Sigmoid colon (tissue), 7 donors: ENCODE data around the gene FNIP2. TPM values are rescaled to one million over a fixed set of nuclear protein-coding genes. Genes with fewer than 3 reads are reported as not detected.

Source experiments
- DNase-seq: peaks from one replicate; pipeline ENCODE4 v3.0.0-alpha.2; 2019
- H3K27ac ChIP-seq, 4 donors: fragments of 200-600 bp; sonication (generic); one replicate each; pipeline ENCODE4 v1.5.1; 2016 to 2019; ENCODE audit warnings: mild to moderate bottlenecking in 1 of 4
- H3K27me3 ChIP-seq, 3 donors: fragments of 200-600 bp; sonication (generic); one replicate each; pipeline ENCODE4 v1.5.1; 2019; ENCODE audit warnings: mild to moderate bottlenecking in 1 of 3
- H3K36me3 ChIP-seq, 4 donors: fragments of 200-600 bp; sonication (generic); one replicate each; pipeline ENCODE4 v1.5.1; 2016 to 2019
- H3K4me1 ChIP-seq, 4 donors: fragments of 200-600 bp; sonication (generic); one replicate each; pipeline ENCODE4 v1.5.1; 2017 to 2019
- H3K4me3 ChIP-seq, 4 donors: fragments of 200-600 bp; sonication (generic); one replicate each; pipeline ENCODE4 v1.5.1; 2017 to 2019; ENCODE audit warnings: mild to moderate bottlenecking in 2 of 4, moderate library complexity in 1 of 4
- H3K9me3 ChIP-seq, 4 donors: fragments of 200-600 bp in 3 of 4; sonication (generic) in 3 of 4; one replicate each; pipeline versions ENCODE4 v1.5.1 to v1.6.1; 2013 to 2019
- EP300 ChIP-seq, 4 donors: sonication (generic); formaldehyde crosslinking; IDR thresholded peaks; one replicate each; pipeline ENCODE4 v1.6.1; 2017; ENCODE audit warnings: antibody characterized with exemption in 4 of 4
- POLR2A ChIP-seq, 2 donors: fragments of 450-650 bp; IDR thresholded peaks; one replicate each; pipeline ENCODE4 v1.6.1; 2016; ENCODE audit warnings: antibody characterized with exemption in 2 of 2, mild to moderate bottlenecking in 2 of 2, moderate library complexity in 2 of 2
- POLR2AphosphoS5 ChIP-seq, 4 donors: sonication (generic); formaldehyde crosslinking; IDR thresholded peaks; one replicate each; pipeline ENCODE4 v1.6.1; 2017; ENCODE audit warnings: antibody characterized with exemption in 4 of 4
- WGBS, 2 donors: extraction: QIAGEN DNeasy Blood & Tissue Kit; methylation state at CpG; one replicate each; pipeline ENCODE4 v1.1.7; 2013; 5-methylcytosine and 5-hydroxymethylcytosine counted together
- intact Hi-C: fragments of 100-400 bp; cut with DNase I; formaldehyde crosslinking; loops from one replicate; pipeline ENCODE4 v1.15.1; 2023
- polyA plus RNA-seq, 3 donors: library from polyadenylated mRNA; stranded (reverse); fragments of 200-250 nt; gene quantifications; one replicate each; pipeline ENCODE4 v1.2.3, GENCODE V29; 2013
- total RNA-seq, 4 donors: library from RNA; depleted of rRNA; stranded (reverse); fragments of >200 nt; gene quantifications; one replicate each; pipeline ENCODE4 v1.1.0, GENCODE V29; 2016
- TF ChIP-seq, protein P1 (sequence below), 4 experiments: fragments of 450-650 bp in 3 of 4; fragments of 200-600 bp in 1 of 4; IDR thresholded peaks; one replicate each; pipeline ENCODE4 v1.5.1; 2016 to 2019; ENCODE audit warnings: antibody characterized with exemption in 4 of 4, mild to moderate bottlenecking in 3 of 4, moderate library complexity in 2 of 4
- donor health status: healthy with polysubstance abuse.
- donor health status: Bipolar disorder and iron deficiency.
- donor health status: healthy.

FNIP2 gene
- total and polyA plus RNA-seq, 7 donors, result 14.4 to 38.9 (median 35.2) TPM

DNA sequence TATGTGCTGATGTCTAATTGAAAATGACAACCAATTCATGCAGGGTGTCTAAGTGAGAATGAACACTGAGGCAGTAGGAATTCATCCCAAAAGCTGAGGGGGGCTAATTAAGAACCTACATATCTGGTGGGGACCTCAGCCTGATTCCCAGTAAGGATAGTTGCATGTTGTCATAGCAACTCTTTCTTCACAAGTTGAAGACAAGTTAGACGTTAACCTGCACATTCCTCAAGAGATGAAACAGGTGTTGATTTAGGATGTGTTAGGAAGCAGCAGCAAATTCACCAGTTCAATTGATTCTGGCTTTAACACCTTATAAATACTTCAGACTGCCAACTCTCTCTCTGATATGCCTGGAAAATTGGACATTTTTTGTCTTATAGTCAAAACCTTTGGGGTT lies 7.3 kb downstream of the FNIP2 start:
- intact Hi-C loops, result no loop called here
- no peaks in the 10 kb centered on the region for H3K36me3 ChIP-seq
- H3K9me3 ChIP-seq, result no peaks in the 10 kb centered on the region
- 29 to 69% methylated on average over 1 of the region's 1 CpG for WGBS, 2 donors
- no peak for DNase-seq
- no peak for TF ChIP-seq POLR2A (IDR thresholded peaks at IDR 0.05)
- TF ChIP-seq EP300 (IDR thresholded peaks at IDR 0.05), result no peak
- TF ChIP-seq POLR2AphosphoS5 (IDR thresholded peaks at IDR 0.05), result no peak
- TF ChIP-seq, protein P1, sequence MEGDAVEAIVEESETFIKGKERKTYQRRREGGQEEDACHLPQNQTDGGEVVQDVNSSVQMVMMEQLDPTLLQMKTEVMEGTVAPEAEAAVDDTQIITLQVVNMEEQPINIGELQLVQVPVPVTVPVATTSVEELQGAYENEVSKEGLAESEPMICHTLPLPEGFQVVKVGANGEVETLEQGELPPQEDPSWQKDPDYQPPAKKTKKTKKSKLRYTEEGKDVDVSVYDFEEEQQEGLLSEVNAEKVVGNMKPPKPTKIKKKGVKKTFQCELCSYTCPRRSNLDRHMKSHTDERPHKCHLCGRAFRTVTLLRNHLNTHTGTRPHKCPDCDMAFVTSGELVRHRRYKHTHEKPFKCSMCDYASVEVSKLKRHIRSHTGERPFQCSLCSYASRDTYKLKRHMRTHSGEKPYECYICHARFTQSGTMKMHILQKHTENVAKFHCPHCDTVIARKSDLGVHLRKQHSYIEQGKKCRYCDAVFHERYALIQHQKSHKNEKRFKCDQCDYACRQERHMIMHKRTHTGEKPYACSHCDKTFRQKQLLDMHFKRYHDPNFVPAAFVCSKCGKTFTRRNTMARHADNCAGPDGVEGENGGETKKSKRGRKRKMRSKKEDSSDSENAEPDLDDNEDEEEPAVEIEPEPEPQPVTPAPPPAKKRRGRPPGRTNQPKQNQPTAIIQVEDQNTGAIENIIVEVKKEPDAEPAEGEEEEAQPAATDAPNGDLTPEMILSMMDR (IDR thresholded peaks at IDR 0.05), result no peak
- H3K27me3 ChIP-seq, result no peaks in the 10 kb centered on the region
- H3K27ac ChIP-seq, result peak overlapping the region; percentile 41 to 70 (median 56)
- H3K4me1 ChIP-seq, result peaks cover 0 to 55% (median 38%) of the 10 kb centered on the region in 4 donors
- no peak overlapping the region for H3K4me3 ChIP-seq

- 39 to 71% methylated on average over 6 of the region's 6 CpGs for WGBS, 2 donors
- no peak for DNase-seq
- Histone ChIP-seq H3K9me3 (no peaks in the 10 kb centered on the region), H3K4me3 (no peak overlapping the region), H3K27me3 (no peaks in the 10 kb centered on the region), H3K36me3 (no peaks in the 10 kb centered on the region), H3K27ac (peak overlapping the region in 1 of 4 donors; percentile 2), H3K4me1 (peaks cover 0 to 52% (median 38%) of the 10 kb centered on the region in 4 donors)
- no peak for TF ChIP-seq POLR2AphosphoS5 (IDR thresholded peaks at IDR 0.05)
- TF ChIP-seq, protein P1 (IDR thresholded peaks at IDR 0.05), result no peak
- no peak for TF ChIP-seq EP300 (IDR thresholded peaks at IDR 0.05)
- no peak for TF ChIP-seq POLR2A (IDR thresholded peaks at IDR 0.05)
- intact Hi-C loops, result no loop called here
Measured at GRCh38 chr4:158777423-158778155, 8.8 kb downstream of the FNIP2 start.

- no peak overlapping the region for H3K4me3 ChIP-seq
- DNase-seq, result no peak
- 14 to 35% methylated on average over 2 of the region's 2 CpGs for WGBS, 2 donors
- H3K27ac ChIP-seq, result peak overlapping the region in 1 of 4 donors; percentile 2
- H3K36me3 ChIP-seq, result no peaks in the 10 kb centered on the region
- H3K27me3 ChIP-seq, result no peaks in the 10 kb centered on the region
- peaks cover 0 to 57% (median 42%) of the 10 kb centered on the region in 4 donors for H3K4me1 ChIP-seq
- intact Hi-C loops, result no loop called here
- TF ChIP-seq, protein P1 (IDR thresholded peaks at IDR 0.05), result no peak
- no peak for TF ChIP-seq EP300 (IDR thresholded peaks at IDR 0.05)
- no peak for TF ChIP-seq POLR2AphosphoS5 (IDR thresholded peaks at IDR 0.05)
- no peak for TF ChIP-seq POLR2A (IDR thresholded peaks at IDR 0.05)
- no peaks in the 10 kb centered on the region for H3K9me3 ChIP-seq
Measured at GRCh38 chr4:158778156-158778711, 9.4 kb downstream of the FNIP2 start.

GRCh38 chr4:158778712-158779111 lies 9.9 kb downstream of the FNIP2 start:
- no peaks in the 10 kb centered on the region for H3K9me3 ChIP-seq
- H3K27ac ChIP-seq, result peak overlapping the region in 1 of 4 donors; percentile 2
- peaks cover 0 to 61% (median 46%) of the 10 kb centered on the region in 4 donors for H3K4me1 ChIP-seq
- H3K27me3 ChIP-seq, result no peaks in the 10 kb centered on the region
- 12 to 69% methylated on average over 4 of the region's 4 CpGs for WGBS, 2 donors
- TF ChIP-seq POLR2AphosphoS5 (IDR thresholded peaks at IDR 0.05) (no peak), EP300 (IDR thresholded peaks at IDR 0.05) (no peak), POLR2A (IDR thresholded peaks at IDR 0.05) (no peak)
- TF ChIP-seq, protein P1 (IDR thresholded peaks at IDR 0.05), result no peak
- DNase-seq, result no peak
- intact Hi-C loops, result no loop called here
- no peak overlapping the region for H3K4me3 ChIP-seq
- H3K36me3 ChIP-seq, result no peaks in the 10 kb centered on the region
